OCI-LY3 (cell line): ENCODE data around the gene CASK.

Experiments used
- EZH2phosphoT487 ChIP-seq: fragments of 200-600 bp; shearing (Covaris generic); IDR thresholded peaks from 2 replicates; pipeline ENCODE4 v1.6.1; 2018; ENCODE audit warnings: antibody characterized with exemption, mixed run types, low read depth
- TF ChIP-seq, protein P1 (sequence below): fragments of 200-600, 300-600 bp; sonication (generic); IDR thresholded peaks from 2 replicates; pipeline ENCODE4 v1.5.1; 2014; ENCODE audit warnings: antibody characterized with exemption, low read length, low read depth

DNA sequence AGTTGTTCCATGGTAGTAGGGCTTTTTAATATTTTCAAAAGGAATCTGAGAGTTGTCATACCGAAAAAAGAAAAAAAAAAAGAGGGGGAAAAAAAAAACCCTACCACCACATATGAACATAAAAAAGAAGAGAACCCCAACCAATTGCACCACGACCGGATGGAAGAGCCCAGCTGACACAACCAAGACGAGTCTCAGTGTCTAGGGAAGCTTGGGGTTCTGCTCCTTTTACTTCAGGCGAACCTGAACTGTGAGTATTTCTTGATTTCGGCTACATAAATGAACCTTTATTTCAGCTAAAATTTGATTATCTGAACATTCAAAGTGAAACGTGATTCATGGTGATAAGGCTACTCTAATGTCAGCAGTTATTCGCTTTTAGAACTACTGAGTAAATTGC is 234.5 kb downstream of the CASK start, which contains the start of gene GPR34:
- TF ChIP-seq, protein P1, sequence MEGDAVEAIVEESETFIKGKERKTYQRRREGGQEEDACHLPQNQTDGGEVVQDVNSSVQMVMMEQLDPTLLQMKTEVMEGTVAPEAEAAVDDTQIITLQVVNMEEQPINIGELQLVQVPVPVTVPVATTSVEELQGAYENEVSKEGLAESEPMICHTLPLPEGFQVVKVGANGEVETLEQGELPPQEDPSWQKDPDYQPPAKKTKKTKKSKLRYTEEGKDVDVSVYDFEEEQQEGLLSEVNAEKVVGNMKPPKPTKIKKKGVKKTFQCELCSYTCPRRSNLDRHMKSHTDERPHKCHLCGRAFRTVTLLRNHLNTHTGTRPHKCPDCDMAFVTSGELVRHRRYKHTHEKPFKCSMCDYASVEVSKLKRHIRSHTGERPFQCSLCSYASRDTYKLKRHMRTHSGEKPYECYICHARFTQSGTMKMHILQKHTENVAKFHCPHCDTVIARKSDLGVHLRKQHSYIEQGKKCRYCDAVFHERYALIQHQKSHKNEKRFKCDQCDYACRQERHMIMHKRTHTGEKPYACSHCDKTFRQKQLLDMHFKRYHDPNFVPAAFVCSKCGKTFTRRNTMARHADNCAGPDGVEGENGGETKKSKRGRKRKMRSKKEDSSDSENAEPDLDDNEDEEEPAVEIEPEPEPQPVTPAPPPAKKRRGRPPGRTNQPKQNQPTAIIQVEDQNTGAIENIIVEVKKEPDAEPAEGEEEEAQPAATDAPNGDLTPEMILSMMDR = no peak
- no peak for TF ChIP-seq EZH2phosphoT487
